Measurements from ENCODE around the gene SGMS2. TPM values are rescaled to one million over a fixed set of nuclear protein-coding genes. Genes with fewer than 3 reads are reported as not detected.

Gene SGMS2
- total and polyA plus RNA-seq, 2 of the 13 experiments (the other 11 are each of a cell fraction or from before 2014, with no cell fraction given), result 1.2 to 1.7 TPM

GRCh38 chr4:107825072-107825824 is 516 bp downstream of the SGMS2 start (continued):
- no peak for TF ChIP-seq TEAD3 (CRISPR knock-in tag; optimal IDR thresholded peaks at IDR 0.05; ENCODE audit: borderline replicate concordance)
- no peak for TF ChIP-seq ZNF607 (CRISPR knock-in tag; IDR thresholded peaks at IDR 0.05; ENCODE audit: borderline replicate concordance)
- TF ChIP-seq YEATS2 (CRISPR knock-in tag; IDR thresholded peaks at IDR 0.05; ENCODE audit: borderline replicate concordance), result no peak
- TF ChIP-seq ZNF121 (CRISPR knock-in tag; IDR thresholded peaks at IDR 0.05), result no peak
- TF ChIP-seq RARG (CRISPR knock-in tag; IDR thresholded peaks at IDR 0.05; ENCODE audit: low read depth), result no peak
- TF ChIP-seq ZNF644 (CRISPR knock-in tag; IDR thresholded peaks at IDR 0.05; ENCODE audit: low read depth), result no peak

GRCh38 chr4:107826421-107826980 is 1.8 kb downstream of the SGMS2 start:
- no peaks in the 10 kb centered on the region for H4K20me1 ChIP-seq (ENCODE audit: insufficient read depth, low read length)
- FAIRE-seq, result peak; percentile 23
- H3K27me3 ChIP-seq (ENCODE audit: control insufficient read depth in 1 of 2, insufficient read depth in 2 of 2, low read length in 2 of 2), result peaks cover 0 to 1% of the 10 kb centered on the region in 2 experiments; a peak in 2 of 5 replicates
- 3% methylated on average over 5 of the region's 5 CpGs for WGBS (ENCODE audit: low lambda C conversion rate)
- no peaks in the 10 kb centered on the region for H3K36me3 ChIP-seq (replicated peaks in 1 of 2; ENCODE audit: control insufficient read depth in 1 of 2, insufficient read depth in 2 of 2, low read length in 2 of 2)
- peak overlapping the region; percentile 52 to 91 (median 80) for H3K4me3 ChIP-seq (replicated peaks in 1 of 3; ENCODE audit: insufficient read depth in 1 of 3, low read depth in 2 of 3, low read length in 3 of 3)
- intact Hi-C loops (cut with micrococcal nuclease; ENCODE audit: unreplicated experiment) (loop anchor here (2.0 to 10.0 kb wide), 4 partner anchors 36 to 158 kb away; partner anchors contain the start of gene HADH), in situ Hi-C loops (cut with HindIII; ENCODE audit: extremely low pct_ligation_motif_present, low pct_unique_long_range_greater_than_20kb) (no loop called here)
- H3K79me2 ChIP-seq (ENCODE audit: insufficient read depth, low read length), result no peaks in the 10 kb centered on the region
- H3K4me1 ChIP-seq (ENCODE audit: insufficient read depth, low read length), result peaks cover 28% of the 10 kb centered on the region
- POLR2A ChIA-PET, result interaction anchor here (0.7 to 1.2 kb wide), 2 partner anchors 106 to 140 kb away, joined by 3 to 7 read pairs; partner anchors contain the start of gene PAPSS1
- ATAC-seq, result peak; percentile 54
- H3K9ac ChIP-seq (ENCODE audit: insufficient read depth, low read depth, low read length), result peak overlapping the region; percentile 47; the same call in 1 of the 2 replicates
- H3K4me2 ChIP-seq (ENCODE audit: low read depth, low read length), result peak overlapping the region; percentile 97
- no peak for DNase-seq (ENCODE audit: low spot score)
- BruUV-seq (replicated peaks), result no TSS peak
- no peaks in the 10 kb centered on the region for H3K9me3 ChIP-seq (ENCODE audit: low read length)
- H2AFZ ChIP-seq (ENCODE audit: low read length), result peak overlapping the region; percentile 99
- H3K27ac ChIP-seq (ENCODE audit: extremely low read length, insufficient read depth, low read length), result peak overlapping the region; percentile 30
- CTCF ChIA-PET (ENCODE audit: low intra/inter-chr PET ratio, low total read pairs), result no interaction called here
- peak; percentile 62; the same call in 1 of the 2 replicates for TF ChIP-seq HNF1A (IDR thresholded peaks at IDR 0.05; ENCODE audit: low read depth)
- 0 out of 2 replicates have a peak, but pooled peaks have one; percentile 61 for TF ChIP-seq HNF1A (CRISPR knock-in tag; IDR thresholded peaks at IDR 0.05; ENCODE audit: borderline replicate concordance)
- TF ChIP-seq KLF13 (CRISPR knock-in tag; IDR thresholded peaks at IDR 0.05), result no peak
- TF ChIP-seq HNRNPUL1 (IDR thresholded peaks at IDR 0.05; ENCODE audit: low read depth, low read length), result no peak
- no peak for TF ChIP-seq RCOR2 (CRISPR knock-in tag; IDR thresholded peaks at IDR 0.05)
- no peak for TF ChIP-seq ZBTB2 (CRISPR knock-in tag; IDR thresholded peaks at IDR 0.05; ENCODE audit: low read depth)
